Measurements from ENCODE around the gene SENP3.

The SENP3 gene

GRCh38 chr17:7561589-7562207, at the start of gene SENP3:
SENP3 (plus strand) TSS chr17:7561919; CDS start chr17:7563077, 1,158 bp downstream.
- DNase-seq (ENCODE audit: low read depth, low spot score) = peak; percentile 71

DNA sequence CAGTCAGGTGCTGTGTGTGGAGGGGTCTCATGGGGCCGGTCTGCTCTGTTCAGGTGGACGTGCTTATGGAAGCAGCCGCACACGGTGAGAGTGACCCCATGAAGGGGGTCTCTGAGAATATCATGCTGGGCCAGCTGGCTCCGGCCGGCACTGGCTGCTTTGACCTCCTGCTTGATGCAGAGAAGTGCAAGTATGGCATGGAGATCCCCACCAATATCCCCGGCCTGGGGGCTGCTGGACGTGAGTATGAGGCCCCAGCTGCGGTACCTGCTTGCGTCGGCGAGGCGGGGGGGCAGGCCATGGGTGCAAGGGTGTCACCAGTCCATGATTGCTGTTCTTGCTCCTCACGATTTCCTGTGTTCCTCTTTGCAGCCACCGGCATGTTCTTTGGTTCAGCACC, 49.6 kb upstream of the SENP3 start:
- no peak for DNase-seq (ENCODE audit: low read depth, low spot score)

DNA sequence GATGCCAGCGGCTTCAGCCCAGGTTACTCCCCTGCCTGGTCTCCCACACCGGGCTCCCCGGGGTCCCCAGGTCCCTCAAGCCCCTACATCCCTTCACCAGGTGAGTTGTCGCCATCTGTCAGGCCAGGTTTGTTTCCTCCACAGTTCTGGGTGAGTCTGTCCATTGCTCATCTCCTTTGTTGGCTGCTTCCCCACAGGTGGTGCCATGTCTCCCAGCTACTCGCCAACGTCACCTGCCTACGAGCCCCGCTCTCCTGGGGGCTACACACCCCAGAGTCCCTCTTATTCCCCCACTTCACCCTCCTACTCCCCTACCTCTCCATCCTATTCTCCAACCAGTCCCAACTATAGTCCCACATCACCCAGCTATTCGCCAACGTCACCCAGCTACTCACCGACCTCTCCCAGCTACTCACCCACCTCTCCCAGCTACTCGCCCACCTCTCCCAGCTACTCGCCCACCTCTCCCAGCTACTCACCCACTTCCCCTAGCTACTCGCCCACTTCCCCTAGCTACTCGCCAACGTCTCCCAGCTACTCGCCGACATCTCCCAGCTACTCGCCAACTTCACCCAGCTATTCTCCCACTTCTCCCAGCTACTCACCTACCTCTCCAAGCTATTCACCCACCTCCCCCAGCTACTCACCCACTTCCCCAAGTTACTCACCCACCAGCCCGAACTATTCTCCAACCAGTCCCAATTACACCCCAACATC, 48.7 kb upstream of the SENP3 start:
- no peak for DNase-seq (ENCODE audit: low read depth, low spot score)

DNA sequence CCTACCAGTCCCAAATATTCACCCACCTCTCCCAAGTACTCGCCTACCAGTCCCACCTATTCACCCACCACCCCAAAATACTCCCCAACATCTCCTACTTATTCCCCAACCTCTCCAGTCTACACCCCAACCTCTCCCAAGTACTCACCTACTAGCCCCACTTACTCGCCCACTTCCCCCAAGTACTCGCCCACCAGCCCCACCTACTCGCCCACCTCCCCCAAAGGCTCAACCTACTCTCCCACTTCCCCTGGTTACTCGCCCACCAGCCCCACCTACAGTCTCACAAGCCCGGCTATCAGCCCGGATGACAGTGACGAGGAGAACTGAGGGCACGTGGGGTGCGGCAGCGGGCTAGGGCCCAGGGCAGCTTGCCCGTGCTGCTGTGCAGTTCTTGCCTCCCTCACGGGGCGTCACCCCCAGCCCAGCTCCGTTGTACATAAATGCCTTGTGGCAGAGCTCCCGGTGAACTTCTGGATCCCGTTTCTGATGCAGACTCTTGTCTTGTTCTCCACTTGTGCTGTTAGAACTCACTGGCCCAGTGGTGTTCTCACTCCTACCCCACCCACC, 47.8 kb upstream of the SENP3 start:
- DNase-seq (ENCODE audit: low read depth, low spot score) = no peak

GRCh38 chr17:7515911-7516610, 45.7 kb upstream of the SENP3 start:
- DNase-seq (ENCODE audit: low read depth, low spot score) = no peak

DNA sequence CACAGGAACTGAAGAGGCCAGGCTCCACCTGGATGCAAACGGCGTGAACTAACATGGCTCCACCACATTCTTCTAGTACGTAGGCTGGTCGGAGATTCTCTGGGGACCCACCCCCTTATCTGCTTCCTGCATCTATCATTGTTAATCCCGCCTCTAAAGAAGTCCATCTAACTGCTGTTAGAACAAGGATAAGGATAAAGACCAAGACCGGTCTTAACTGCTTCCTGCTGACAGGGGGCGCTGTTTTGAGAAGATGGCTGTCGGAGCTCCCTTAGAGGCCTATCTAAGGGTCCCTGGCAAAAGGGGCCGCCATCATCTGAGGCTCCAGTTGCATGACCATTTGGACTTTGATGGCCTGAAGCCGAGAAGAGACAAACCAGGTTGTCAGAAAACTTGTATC, 38.7 kb upstream of the SENP3 start:
- DNase-seq (ENCODE audit: low read depth, low spot score) = no peak

GRCh38 chr17:7528842-7529241, 32.9 kb upstream of the SENP3 start:
- DNase-seq (ENCODE audit: low read depth, low spot score) = no peak

- no peak for DNase-seq (ENCODE audit: low read depth, low spot score)
These were observed 31.5 kb upstream of the SENP3 start for GRCh38 chr17:7530023-7530900.

- DNase-seq (ENCODE audit: low read depth, low spot score) = no peak
These were observed 23.7 kb upstream of the SENP3 start for GRCh38 chr17:7538050-7538449.

DNA sequence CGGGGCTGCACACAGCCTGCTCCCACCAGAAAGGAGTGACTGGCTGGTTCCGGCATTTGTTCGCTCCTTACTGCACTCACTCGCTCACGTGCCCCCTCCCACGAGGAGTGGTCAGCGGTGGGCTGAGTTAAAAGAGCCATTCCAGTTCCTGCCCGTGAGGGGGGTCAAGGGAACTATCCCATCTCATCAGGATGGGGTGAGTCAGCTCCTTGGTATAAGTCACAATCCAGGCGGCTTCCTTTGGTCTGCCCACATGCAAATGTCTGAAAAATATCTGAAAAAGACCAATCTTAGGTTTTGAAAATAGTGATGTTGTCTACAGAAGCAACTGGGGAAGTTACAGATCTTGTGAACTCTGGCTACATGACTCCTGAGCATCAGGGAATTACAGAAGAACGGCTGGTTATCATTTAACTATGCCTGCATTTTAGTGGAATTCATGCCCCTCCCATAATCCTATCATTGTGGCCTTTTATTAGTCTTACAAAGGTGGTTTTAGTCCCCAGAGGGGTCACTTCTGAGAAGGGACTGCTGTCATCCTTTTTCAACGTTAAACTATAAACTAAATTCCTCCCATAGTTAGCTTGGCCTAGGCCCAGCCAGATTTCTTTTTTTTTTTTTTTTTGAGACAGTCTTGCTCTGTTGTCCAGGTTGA, 22.7 kb upstream of the SENP3 start:
- DNase-seq (ENCODE audit: low read depth, low spot score) = no peak

DNA sequence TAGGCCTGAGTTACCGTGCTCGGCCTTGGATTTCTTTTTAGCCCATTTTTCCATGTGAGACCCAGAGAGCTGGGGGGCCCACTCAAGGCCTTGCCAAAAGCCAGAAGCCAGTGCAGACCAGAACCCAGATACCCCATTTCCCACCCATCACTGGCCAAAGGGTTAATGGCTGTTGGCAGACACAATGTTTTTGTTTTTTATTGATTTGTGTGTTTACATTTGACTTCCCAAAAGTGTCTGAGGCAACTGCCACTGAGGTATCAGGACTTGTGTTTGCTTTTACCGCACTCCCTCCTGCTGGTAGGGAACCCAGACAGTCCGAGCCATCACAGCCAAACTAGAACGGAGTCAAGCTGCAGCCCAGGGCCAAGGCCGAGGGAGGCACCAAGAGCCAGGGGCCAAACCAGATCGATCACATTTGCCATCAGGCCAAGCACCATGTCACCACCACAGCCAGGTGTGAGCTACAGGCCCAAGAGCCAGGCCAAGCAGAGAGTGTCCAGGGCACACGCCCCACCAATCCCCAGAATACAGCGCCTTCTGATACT, 20.6 kb upstream of the SENP3 start:
- no peak for DNase-seq (ENCODE audit: low read depth, low spot score)

DNA sequence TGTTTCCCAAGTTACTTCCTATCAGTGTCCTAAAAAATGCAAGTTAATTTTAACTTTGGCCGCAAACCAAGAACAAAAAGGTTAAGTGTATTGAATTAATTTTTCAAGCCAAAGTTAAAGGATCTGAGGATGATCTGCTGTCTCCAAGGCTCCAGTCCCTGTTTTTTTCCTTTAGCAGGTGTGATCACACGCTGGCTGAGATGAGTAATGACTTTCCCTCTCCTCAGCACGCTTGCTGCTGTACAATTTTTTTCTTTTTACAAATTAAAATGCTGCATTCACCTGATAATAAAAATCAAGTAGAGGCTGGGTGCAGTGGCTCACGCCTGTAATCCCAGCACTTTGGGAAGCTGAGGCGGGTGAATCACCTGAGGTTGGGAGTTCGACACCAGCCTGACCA, 16.8 kb upstream of the SENP3 start:
- DNase-seq (ENCODE audit: low read depth, low spot score) = no peak

- DNase-seq (ENCODE audit: low read depth, low spot score) = no peak
These were observed 12.9 kb upstream of the SENP3 start, which contains the start of gene TNFSF12 for GRCh38 chr17:7548585-7549400. TNFSF12 (plus strand) TSS chr17:7549058; CDS start chr17:7549154, 96 bp downstream.

DNA sequence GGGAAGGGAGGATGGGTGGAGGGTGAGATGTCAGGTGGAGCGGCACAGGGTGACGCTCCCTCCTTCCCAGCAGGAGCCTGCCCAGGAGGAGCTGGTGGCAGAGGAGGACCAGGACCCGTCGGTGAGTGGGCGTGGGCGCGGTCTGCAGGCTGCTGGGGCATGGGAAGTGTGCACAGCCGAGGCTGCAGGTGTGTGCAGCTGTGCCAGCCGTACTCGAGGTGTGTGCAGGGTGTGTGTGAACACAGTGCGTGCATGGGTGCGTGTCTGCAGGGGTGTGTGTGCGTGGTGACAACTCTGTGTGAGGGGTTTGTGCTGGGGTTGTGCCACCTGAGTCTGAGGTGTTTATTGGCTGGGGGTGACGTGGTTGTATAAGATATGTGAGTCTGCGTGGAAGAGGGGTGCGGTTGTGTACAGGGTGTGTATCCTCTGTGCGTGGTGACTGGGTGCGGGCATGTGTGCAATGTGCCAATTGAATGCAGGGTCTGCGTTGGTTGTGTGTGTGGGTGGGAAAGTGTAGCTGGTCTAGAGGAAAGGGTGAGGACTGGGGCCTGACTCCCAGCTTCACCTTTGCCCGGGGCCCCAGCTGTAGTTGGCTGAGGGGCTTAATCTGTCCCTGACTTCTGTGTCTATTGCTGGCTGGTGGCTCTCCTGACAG, 12.2 kb upstream of the SENP3 start:
- DNase-seq (ENCODE audit: low read depth, low spot score) = no peak

DNA sequence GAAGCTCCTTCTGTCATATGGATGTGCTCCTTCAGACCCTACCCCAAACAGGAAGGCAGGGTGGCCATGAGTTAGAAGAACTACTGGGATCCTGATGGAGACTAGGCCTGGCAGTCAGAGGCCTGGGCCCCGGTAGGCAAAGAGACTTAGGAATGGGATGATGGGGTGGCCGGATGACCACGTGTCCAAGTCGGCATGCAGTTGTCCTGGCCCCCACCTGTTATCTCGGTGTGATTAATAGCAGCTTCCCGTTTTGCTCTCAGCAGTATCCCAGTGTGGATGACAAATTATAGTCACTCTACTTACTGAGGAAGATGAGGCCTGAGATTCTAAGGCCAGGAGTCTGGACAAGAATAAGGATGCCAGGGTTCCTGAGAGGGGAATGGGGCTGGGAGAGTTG, 11.4 kb upstream of the SENP3 start:
- DNase-seq (ENCODE audit: low read depth, low spot score) = no peak

- no peak for DNase-seq (ENCODE audit: low read depth, low spot score)
These were observed 10.3 kb upstream of the SENP3 start for GRCh38 chr17:7551396-7551795.

DNA sequence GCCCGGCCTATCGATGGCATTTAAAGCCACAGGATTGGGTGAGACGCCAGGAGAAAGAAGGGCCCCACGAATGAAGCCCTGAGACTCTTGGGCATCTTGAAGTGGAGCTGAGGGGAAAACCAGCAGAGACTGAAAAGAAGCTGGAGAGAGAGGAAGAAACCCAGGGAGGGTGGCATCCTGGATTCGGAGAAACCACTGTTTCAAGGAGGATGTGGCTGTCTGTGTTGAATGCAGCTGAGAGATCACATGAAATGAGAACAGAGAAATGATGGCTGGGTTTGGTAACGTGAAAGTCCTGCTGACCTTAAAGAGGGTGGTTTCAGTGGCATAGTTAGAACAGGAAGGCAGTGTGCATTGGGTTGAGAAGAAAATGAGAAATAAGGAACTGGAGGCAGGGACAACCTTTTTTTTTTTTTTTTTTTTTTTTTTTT, 9.1 kb upstream of the SENP3 start:
- no peak for DNase-seq (ENCODE audit: low read depth, low spot score)

DNA sequence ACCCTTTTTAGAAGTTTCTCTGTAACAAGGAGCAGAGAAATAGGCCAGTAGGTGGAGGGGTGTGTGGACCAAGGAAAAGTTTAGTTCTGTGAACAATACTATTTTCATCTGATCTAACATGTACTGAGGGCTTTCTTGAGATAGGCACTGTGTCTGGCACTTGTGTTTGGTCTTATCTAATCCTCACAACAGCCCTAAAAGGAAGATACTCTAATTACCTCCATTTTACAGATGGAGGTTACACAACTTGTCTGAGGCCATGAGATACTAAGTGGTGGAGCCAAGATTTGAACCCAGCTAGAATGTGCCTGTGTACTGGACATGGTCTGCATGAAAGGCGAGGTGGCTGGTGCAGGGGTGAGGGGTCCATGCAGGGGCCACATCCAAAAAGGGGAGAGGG, 8.4 kb upstream of the SENP3 start:
- DNase-seq (ENCODE audit: low read depth, low spot score) = no peak

- no peak for DNase-seq (ENCODE audit: low read depth, low spot score)
These were observed 6.3 kb upstream of the SENP3 start for GRCh38 chr17:7555320-7555948.
